ENCODE results near the gene MYO15A. TPM values are rescaled to one million over a fixed set of nuclear protein-coding genes. Genes with fewer than 3 reads are reported as not detected.

MYO15A gene
- total RNA-seq, 1 experiment from 2014 or later, result 0.36 TPM

DNA sequence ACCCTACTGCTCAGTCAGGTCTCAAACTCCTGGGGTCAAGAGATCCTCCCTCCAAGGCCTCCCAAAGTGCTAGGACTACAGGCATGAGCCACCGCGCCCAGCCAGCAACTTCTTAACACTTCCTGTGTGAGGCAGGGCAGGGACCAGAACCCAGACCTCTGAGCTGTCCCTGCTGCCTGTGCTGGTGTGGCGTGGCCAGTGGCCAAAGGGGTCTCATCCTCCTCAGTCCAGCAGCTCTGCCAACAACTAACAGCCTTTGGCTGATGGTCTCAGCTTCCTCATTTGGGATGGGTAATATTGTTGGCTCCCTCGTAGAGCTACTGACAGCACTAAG is 115.5 kb downstream of the MYO15A start:
- no peak overlapping the region for H3K27ac ChIP-seq (ENCODE audit: low read length)
- TF ChIP-seq, protein P1, sequence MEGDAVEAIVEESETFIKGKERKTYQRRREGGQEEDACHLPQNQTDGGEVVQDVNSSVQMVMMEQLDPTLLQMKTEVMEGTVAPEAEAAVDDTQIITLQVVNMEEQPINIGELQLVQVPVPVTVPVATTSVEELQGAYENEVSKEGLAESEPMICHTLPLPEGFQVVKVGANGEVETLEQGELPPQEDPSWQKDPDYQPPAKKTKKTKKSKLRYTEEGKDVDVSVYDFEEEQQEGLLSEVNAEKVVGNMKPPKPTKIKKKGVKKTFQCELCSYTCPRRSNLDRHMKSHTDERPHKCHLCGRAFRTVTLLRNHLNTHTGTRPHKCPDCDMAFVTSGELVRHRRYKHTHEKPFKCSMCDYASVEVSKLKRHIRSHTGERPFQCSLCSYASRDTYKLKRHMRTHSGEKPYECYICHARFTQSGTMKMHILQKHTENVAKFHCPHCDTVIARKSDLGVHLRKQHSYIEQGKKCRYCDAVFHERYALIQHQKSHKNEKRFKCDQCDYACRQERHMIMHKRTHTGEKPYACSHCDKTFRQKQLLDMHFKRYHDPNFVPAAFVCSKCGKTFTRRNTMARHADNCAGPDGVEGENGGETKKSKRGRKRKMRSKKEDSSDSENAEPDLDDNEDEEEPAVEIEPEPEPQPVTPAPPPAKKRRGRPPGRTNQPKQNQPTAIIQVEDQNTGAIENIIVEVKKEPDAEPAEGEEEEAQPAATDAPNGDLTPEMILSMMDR (IDR thresholded peaks at IDR 0.05), result no peak
- TF ChIP-seq POLR2AphosphoS5 (IDR thresholded peaks at IDR 0.05; ENCODE audit: low read depth, low read length) (no peak), SIN3A (IDR thresholded peaks at IDR 0.05; ENCODE audit: borderline replicate concordance, insufficient read depth, low read depth, low read length) (no peak), TCF7L2 (IDR thresholded peaks at IDR 0.05; ENCODE audit: low read depth, low read length) (no peak)
- TF ChIP-seq, protein P2, sequence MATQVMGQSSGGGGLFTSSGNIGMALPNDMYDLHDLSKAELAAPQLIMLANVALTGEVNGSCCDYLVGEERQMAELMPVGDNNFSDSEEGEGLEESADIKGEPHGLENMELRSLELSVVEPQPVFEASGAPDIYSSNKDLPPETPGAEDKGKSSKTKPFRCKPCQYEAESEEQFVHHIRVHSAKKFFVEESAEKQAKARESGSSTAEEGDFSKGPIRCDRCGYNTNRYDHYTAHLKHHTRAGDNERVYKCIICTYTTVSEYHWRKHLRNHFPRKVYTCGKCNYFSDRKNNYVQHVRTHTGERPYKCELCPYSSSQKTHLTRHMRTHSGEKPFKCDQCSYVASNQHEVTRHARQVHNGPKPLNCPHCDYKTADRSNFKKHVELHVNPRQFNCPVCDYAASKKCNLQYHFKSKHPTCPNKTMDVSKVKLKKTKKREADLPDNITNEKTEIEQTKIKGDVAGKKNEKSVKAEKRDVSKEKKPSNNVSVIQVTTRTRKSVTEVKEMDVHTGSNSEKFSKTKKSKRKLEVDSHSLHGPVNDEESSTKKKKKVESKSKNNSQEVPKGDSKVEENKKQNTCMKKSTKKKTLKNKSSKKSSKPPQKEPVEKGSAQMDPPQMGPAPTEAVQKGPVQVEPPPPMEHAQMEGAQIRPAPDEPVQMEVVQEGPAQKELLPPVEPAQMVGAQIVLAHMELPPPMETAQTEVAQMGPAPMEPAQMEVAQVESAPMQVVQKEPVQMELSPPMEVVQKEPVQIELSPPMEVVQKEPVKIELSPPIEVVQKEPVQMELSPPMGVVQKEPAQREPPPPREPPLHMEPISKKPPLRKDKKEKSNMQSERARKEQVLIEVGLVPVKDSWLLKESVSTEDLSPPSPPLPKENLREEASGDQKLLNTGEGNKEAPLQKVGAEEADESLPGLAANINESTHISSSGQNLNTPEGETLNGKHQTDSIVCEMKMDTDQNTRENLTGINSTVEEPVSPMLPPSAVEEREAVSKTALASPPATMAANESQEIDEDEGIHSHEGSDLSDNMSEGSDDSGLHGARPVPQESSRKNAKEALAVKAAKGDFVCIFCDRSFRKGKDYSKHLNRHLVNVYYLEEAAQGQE (IDR thresholded peaks at IDR 0.05; ENCODE audit: insufficient read depth in 1 of 2, low read depth in 2 of 2, low read length in 1 of 2), result no peak
- CTCF ChIA-PET, result interaction anchor here (1.3 kb wide), 1 partner anchor 82 kb away, joined by 5 read pairs; no protein-coding TSS in a partner anchor
- POLR2A ChIA-PET, result no interaction called here
- no peaks in the 10 kb centered on the region for H3K9me3 ChIP-seq (ENCODE audit: control insufficient read depth, insufficient read depth, low read depth, low read length)
- peaks cover 7% of the 10 kb centered on the region for H3K4me1 ChIP-seq (ENCODE audit: control insufficient read depth, insufficient read depth, low read length)
- ATAC-seq, result no peak
- BruUV-seq (replicated peaks), result no TSS peak
- no peak overlapping the region for H3K4me3 ChIP-seq (ENCODE audit: low read depth in 2 of 2, low read length in 2 of 2)
- in situ Hi-C loops (cut with HindIII; ENCODE audit: low pct_unique_long_range_greater_than_20kb, low sequenced_read_pairs), result no loop called here
- intact Hi-C loops (cut with micrococcal nuclease; ENCODE audit: unreplicated experiment), result no loop called here
- no peaks in the 10 kb centered on the region for H3K27me3 ChIP-seq (ENCODE audit: control insufficient read depth, insufficient read depth, low read length)
- DNase-seq (ENCODE audit: low read depth, low spot score), result no peak
- H3K36me3 ChIP-seq (ENCODE audit: control insufficient read depth, insufficient read depth, low read length), result no peaks in the 10 kb centered on the region

DNA sequence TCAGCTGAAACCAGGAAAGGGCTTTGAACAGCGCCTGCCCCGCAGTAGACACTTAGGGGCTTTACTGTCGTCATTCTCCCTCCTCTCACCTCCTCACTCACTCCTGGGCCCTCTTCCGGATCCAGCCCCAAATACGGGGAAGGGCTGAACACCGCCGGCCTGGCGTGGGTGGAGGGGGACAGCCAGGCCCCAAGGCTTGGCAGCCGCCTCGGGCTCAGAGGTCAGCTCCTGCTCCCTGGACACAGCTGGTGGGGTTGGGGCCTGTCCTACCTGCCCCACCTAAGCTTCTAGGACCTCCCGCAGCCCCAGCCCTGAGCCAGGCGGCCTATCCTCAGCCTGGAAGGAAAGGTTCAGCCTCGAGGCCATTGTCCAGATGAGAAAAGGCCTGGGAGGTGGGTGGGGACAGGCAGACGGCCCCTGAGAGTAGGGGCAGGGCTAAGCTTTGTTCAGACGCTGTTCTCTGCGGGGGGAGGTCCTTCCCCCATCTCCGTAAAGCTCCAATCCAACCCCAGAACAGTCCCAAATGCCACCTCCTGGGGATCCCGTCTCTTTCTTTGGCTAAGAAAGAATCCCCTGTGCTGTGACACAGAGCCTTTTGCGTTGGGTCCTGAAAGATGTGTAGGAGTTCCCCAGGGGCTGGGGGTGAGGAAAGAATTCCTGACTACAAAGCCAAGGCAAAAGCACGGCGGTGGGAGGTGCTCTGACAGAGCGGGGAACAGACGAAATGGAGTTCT is 116.0 kb downstream of the MYO15A start:
- DNase-seq (ENCODE audit: low read depth, low spot score), result no peak
- ChIA-PET CTCF (interaction anchor here (1.3 kb wide), 1 partner anchor 83 kb away, joined by 5 read pairs; no protein-coding TSS in a partner anchor), POLR2A (no interaction called here)
- intact Hi-C loops (cut with micrococcal nuclease; ENCODE audit: unreplicated experiment), result no loop called here
- H3K36me3 ChIP-seq (ENCODE audit: control insufficient read depth, insufficient read depth, low read length), result no peaks in the 10 kb centered on the region
- H3K4me1 ChIP-seq (ENCODE audit: control insufficient read depth, insufficient read depth, low read length), result peaks cover 7% of the 10 kb centered on the region
- peak overlapping the region; percentile 68 for H3K27ac ChIP-seq (ENCODE audit: low read length)
- in situ Hi-C loops (cut with HindIII; ENCODE audit: low pct_unique_long_range_greater_than_20kb, low sequenced_read_pairs), result no loop called here
- H3K4me3 ChIP-seq (ENCODE audit: low read depth in 2 of 2, low read length in 2 of 2), result peak overlapping the region; percentile 29 to 53
- TF ChIP-seq, protein P2 (IDR thresholded peaks at IDR 0.05; ENCODE audit: insufficient read depth in 1 of 2, low read depth in 2 of 2, low read length in 1 of 2), result no peak
- TF ChIP-seq TCF7L2 (IDR thresholded peaks at IDR 0.05; ENCODE audit: low read depth, low read length) (no peak), SIN3A (IDR thresholded peaks at IDR 0.05; ENCODE audit: borderline replicate concordance, insufficient read depth, low read depth, low read length) (no peak), POLR2AphosphoS5 (IDR thresholded peaks at IDR 0.05; ENCODE audit: low read depth, low read length) (no peak)
- TF ChIP-seq, protein P1 (IDR thresholded peaks at IDR 0.05), result no peak
- no peaks in the 10 kb centered on the region for H3K27me3 ChIP-seq (ENCODE audit: control insufficient read depth, insufficient read depth, low read length)
- no TSS peak for BruUV-seq (replicated peaks)
- H3K9me3 ChIP-seq (ENCODE audit: control insufficient read depth, insufficient read depth, low read depth, low read length), result no peaks in the 10 kb centered on the region
- 0 out of 2 replicates have a peak, but pooled peaks have one; percentile 18 for ATAC-seq

Data from Panc1 (cell line).